Lower leg skin (tissue), 4 donors: Measurements from ENCODE around the gene PKDREJ. TPM values are rescaled to one million over a fixed set of nuclear protein-coding genes. Genes with fewer than 3 reads are reported as not detected.

ENCODE experiments used
- DNase-seq, 2 donors: peaks; one replicate each; pipeline ENCODE4 v3.0.0-alpha.2; 2019; ENCODE audit warnings: low spot score in 2 of 2
- H3K4me3 ChIP-seq: fragments of 200-600 bp; sonication (generic); 2 replicates; pipeline ENCODE4 v1.5.1; 2017; ENCODE audit warnings: mild to moderate bottlenecking, low read depth; ENCODE audit not compliant: poor library complexity, severe bottlenecking
- CTCF ChIP-seq, 3 donors: fragments of 450-650 bp; IDR thresholded peaks; one replicate each; pipeline ENCODE4 v1.5.1; 2016; ENCODE audit warnings: antibody characterized with exemption in 3 of 3, mild to moderate bottlenecking in 3 of 3, moderate library complexity in 2 of 3
- POLR2A ChIP-seq, 2 donors: fragments of 450-650 bp; IDR thresholded peaks; one replicate each; pipeline ENCODE4 v1.6.1; 2016 to 2017; ENCODE audit warnings: antibody characterized with exemption in 2 of 2, mild to moderate bottlenecking in 1 of 2, moderate library complexity in 1 of 2
- WGBS, 2 donors: methylation state at CpG; one replicate each; pipeline ENCODE4 v1.1.5; 2018; 5-methylcytosine and 5-hydroxymethylcytosine counted together
- intact Hi-C: fragments of 100-400 bp; cut with DNase I; formaldehyde crosslinking; loops from one replicate; pipeline ENCODE4 v1.15.0; 2023; ENCODE audit warnings: low total_unique reads
- total RNA-seq, 4 donors: library from RNA; depleted of rRNA; stranded (reverse); fragments of >200 nt; gene quantifications; one replicate each; pipeline ENCODE4 v1.1.0, GENCODE V29; 2016

PKDREJ gene
- total RNA-seq, 4 donors from 2014 or later = 0.15 to 0.23 (median 0.23) TPM; not detected in 1

GRCh38 chr22:46290843-46291785, 28.0 kb upstream of the PKDREJ start:
- 84 to 89% methylated on average over 22 of the region's 23 CpGs for WGBS, 2 donors

GRCh38 chr22:46290121-46290842, 27.1 kb upstream of the PKDREJ start:
- H3K4me3 ChIP-seq = no peak overlapping the region
- TF ChIP-seq CTCF (IDR thresholded peaks at IDR 0.05) (no peak), POLR2A (IDR thresholded peaks at IDR 0.05) (no peak)
- no peak for DNase-seq
- 67 to 74% methylated on average over 15 to 17 of the region's 17 CpGs for WGBS, 2 donors
- intact Hi-C loops = no loop called here

More at GRCh38 chr22:46290843-46291785, 28.0 kb upstream of the PKDREJ start:
- H3K4me3 ChIP-seq = no peak overlapping the region
- TF ChIP-seq POLR2A (IDR thresholded peaks at IDR 0.05) (no peak), CTCF (IDR thresholded peaks at IDR 0.05) (no peak)
- intact Hi-C loops = no loop called here
- no peak for DNase-seq

GRCh38 chr22:46289244-46289891, 26.2 kb upstream of the PKDREJ start:
- no peak for TF ChIP-seq CTCF (IDR thresholded peaks at IDR 0.05)
- TF ChIP-seq POLR2A (IDR thresholded peaks at IDR 0.05) = no peak
- intact Hi-C loops = no loop called here
- DNase-seq = peak in 1 of 2 donors; percentile 86
- H3K4me3 ChIP-seq = no peak overlapping the region
- 61 to 74% methylated on average over 27 to 31 of the region's 33 CpGs for WGBS, 2 donors

GRCh38 chr22:46288846-46289243, 25.7 kb upstream of the PKDREJ start:
- WGBS, 2 donors = 72 to 84% methylated on average over 5 to 7 of the region's 7 CpGs
- peak in 1 of 2 donors; percentile 80 for DNase-seq
- H3K4me3 ChIP-seq = no peak overlapping the region
- TF ChIP-seq POLR2A (IDR thresholded peaks at IDR 0.05) = no peak
- no peak for TF ChIP-seq CTCF (IDR thresholded peaks at IDR 0.05)
- intact Hi-C loops = no loop called here

GRCh38 chr22:46287873-46288751, 25.0 kb upstream of the PKDREJ start:
- intact Hi-C loops = no loop called here
- peak in 1 of 2 donors; percentile 87 for DNase-seq
- WGBS, 2 donors = 80 to 82% methylated on average over 23 to 24 of the region's 24 CpGs
- no peak overlapping the region for H3K4me3 ChIP-seq
- TF ChIP-seq POLR2A (IDR thresholded peaks at IDR 0.05) (no peak), CTCF (IDR thresholded peaks at IDR 0.05) (no peak)
